CD4-positive, alpha-beta T cell treated with Interleukin-4 for 4 hours (primary cell): ENCODE results near the gene S100A1.
A peak's percentile ranks its signal among the peaks of the same experiment; 100 is the strongest.
"Not testable (repeated sequence)": the region's sequence is repeated elsewhere in the genome, so short reads cannot be mapped to it uniquely, and the experiment has no call there.

Source experiments
- DNase-seq: peaks from one replicate; pipeline ENCODE4 v3.0.0-alpha.2; 2020

S100A1 gene

GRCh38 chr1:153658400-153659174 lies 30.4 kb downstream of the S100A1 start, which contains the start of gene SNAPIN:
Gene SNAPIN, plus strand, starts transcription at chr1:153658703. Its CDS starts 41 bp downstream, at chr1:153658744.
- DNase-seq = peak; percentile 88

GRCh38 chr1:153659175-153659534 lies 30.9 kb downstream of the S100A1 start:
- DNase-seq = no peak

GRCh38 chr1:153659656-153660055 lies 31.4 kb downstream of the S100A1 start:
- no peak for DNase-seq

- DNase-seq = no peak
Measured at GRCh38 chr1:153661111-153661708, 33.0 kb downstream of the S100A1 start.

GRCh38 chr1:153662269-153662668 lies 34.0 kb downstream of the S100A1 start:
- DNase-seq = no peak

- DNase-seq = no peak
Measured at GRCh38 chr1:153663211-153663610, 35.0 kb downstream of the S100A1 start.

- DNase-seq = no peak
Measured at GRCh38 chr1:153667439-153667838, 39.2 kb downstream of the S100A1 start.

DNA sequence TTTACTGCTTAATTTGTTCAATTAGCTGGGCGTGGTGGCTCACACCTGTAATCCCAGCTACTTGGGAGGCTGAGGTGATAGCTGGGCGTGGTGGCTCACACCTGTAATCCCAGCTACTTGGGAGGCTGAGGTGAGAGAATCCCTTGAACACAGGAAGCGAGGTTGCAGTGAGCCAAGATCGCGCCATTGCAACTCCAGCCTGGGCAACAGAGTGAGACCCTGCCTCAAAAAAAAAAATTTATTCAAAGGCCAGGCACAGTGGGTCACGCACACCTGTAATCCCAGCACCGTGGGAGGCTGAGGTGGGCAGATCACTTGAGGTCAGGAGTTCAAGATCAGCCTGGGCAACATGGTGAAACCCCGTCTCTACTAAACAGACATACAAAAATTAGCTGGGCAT lies 40.4 kb downstream of the S100A1 start:
- DNase-seq = not testable (repeated sequence)

DNA sequence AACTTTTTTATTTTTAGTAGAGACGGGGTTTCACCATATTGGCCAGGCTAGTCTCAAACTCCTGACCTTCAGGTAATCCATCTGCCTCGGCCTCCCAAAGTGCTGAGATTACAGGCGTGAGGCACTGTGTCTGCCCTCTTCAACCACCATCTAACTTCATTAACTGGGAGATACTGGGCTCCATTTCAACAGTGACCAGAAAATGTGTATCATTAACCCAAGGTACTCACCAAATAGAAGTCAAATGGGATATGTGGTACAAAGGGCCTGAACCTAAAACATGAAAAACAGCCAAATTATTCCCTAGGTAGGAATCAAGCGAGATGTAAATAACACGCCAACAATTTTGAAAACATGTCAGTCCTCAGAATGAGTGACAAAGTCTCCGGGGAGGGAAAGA lies 41.4 kb downstream of the S100A1 start:
- no peak for DNase-seq

GRCh38 chr1:153670257-153670858 lies 42.1 kb downstream of the S100A1 start:
- no peak for DNase-seq

DNA sequence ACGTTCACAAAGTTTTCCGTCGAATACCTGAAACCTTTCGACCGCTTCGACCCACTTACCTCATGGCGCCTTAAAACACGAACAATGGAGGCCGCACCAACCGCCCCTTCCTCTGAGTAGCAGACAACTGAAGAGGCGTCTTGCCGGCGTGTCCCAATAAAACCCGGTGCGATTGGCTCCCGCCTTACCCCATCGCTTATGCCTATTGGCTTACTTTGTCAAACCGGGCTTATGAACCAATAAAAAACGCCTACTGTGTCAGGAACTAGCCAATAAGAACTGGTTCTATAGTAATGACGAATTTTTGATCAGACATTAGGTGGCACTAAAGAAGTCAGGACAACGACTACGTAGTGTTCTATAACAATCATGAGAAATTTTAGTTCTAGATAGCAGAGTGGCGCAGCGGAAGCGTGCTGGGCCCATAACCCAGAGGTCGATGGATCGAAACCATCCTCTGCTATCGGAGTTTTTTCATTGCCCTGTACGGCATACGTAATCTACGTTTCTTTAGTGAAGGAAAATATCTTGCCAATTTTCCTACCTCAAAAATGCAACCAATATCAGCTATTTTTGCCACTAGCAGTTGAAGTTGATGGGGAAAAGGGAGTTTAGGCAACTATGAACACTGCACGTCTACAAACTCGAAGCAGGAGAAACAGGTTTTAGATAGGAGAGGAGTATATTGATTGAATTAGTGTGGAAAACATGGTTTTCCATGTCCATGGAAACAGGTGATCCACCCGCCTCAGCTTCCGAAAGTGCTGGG lies 42.8 kb downstream of the S100A1 start, which contains the start of gene ILF2:
Gene ILF2, minus strand, starts transcription at position 135 of the 769 bp plus-strand sequence. Its CDS starts 71 bp downstream, at position 64.
- DNase-seq = peak; percentile 100

DNA sequence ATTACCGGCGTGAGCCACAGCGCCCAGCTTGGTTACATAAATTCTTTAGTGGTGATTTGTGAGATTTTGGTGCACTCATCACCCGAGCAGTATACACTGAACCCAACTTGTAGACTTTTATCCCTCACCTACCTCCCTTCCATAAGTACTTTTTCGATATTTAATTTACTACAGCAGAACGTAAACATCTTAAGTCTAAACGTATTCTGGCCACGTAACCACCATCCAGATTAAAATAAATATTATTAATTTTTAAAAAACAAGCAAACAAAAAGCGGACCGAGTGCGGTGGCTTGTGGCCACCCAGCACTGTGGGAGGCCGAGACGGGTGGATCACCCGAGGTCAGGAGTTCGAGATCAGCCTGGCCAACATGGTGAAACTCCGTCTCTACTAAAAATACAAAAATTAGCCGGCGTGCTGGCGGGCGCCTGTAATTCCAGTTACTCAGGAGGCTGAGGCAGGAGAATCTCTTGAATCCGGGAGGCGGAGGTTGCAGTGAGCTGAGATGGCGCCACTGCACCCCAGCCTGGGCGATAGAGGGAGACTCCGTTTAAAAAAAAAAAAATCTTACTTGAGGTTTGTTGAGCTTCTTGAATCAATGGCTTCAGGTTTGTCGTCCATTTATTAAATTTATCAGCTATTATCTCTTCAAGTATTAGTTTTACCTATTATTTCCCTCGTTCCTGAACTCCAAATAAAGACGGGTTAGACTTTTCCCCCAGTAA lies 43.6 kb downstream of the S100A1 start:
- DNase-seq = peak; percentile 46

DNA sequence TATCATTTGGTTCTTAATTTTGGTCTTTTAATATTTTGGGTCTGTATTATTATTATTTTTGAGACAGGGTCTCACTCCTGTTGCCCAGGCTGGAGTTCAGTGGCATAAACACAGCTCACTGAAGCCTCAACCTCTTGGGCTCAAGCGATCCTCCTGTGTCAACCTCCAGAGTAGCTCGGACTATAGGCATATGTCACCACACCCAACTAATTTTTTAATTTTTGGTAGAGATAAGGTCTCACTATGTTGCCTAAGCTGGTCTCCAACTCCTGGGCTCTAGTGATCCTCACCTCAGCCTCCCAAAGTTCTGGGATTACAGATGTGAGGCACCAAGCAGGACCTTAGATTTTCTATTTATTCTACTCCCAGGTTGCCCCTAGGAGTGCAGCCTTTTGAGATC lies 45.3 kb downstream of the S100A1 start:
- no peak for DNase-seq

DNA sequence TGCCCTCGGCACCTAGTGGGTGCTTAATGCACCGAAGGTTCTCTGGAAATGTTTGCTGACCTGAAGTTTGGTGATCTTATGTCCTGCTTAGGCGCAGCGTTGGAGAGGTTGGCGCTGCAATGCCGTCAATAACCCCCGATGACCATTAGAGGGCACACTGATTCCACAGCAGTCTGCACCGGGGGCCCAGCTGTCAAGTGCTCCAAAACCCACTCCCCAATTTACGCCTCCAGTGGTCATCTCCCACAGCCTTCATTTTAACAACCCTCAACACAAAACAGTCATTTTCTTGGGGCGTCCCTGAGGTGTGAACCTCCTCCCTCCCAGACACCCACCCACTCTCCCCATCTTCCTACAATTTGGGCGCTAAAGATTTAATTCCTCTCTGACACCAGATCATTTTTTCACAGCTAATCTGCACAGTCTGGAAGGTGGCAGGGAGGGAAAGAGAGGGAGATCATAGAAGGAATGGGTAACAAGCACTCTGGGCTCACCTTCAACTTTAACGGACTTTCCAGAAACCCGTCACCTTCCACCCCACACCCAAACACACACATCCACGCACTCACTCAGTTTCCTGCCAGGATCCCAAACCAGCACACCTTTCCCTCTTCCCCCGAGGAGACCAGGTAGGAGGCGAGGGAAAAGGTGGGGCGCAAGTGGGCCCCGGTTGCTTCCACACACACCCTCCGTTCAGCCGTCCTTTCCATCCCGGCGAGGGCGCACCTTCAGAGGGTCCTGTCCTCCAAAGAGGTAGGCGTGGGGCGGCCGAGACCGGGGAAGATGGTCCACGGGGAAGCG lies 49.7 kb downstream of the S100A1 start:
- DNase-seq = peak; percentile 42

GRCh38 chr1:153678519-153679336 lies 50.5 kb downstream of the S100A1 start, which contains the start of gene NPR1:
Gene NPR1, plus strand, starts transcription at chr1:153678688. Its CDS starts 421 bp downstream, at chr1:153679109.
- no peak for DNase-seq

DNA sequence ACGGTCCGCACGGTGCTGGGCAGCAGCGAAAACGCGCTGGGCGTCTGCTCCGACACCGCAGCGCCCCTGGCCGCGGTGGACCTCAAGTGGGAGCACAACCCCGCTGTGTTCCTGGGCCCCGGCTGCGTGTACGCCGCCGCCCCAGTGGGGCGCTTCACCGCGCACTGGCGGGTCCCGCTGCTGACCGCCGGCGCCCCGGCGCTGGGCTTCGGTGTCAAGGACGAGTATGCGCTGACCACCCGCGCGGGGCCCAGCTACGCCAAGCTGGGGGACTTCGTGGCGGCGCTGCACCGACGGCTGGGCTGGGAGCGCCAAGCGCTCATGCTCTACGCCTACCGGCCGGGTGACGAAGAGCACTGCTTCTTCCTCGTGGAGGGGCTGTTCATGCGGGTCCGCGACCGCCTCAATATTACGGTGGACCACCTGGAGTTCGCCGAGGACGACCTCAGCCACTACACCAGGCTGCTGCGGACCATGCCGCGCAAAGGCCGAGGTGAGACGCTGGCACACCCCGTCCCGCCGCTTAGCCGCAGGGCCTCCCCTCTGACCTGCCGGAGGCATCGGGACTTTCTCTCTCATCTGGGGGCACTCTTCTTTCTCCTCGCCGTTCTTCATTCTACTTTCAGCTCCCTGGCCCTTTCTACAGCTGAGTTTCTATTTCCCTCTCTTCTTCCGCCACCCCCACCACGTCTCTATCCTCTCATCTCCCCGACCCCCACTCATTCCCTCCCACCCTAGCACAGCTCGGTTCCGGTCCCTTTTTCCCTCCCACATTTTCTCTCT lies 51.3 kb downstream of the S100A1 start:
- DNase-seq = no peak

DNA sequence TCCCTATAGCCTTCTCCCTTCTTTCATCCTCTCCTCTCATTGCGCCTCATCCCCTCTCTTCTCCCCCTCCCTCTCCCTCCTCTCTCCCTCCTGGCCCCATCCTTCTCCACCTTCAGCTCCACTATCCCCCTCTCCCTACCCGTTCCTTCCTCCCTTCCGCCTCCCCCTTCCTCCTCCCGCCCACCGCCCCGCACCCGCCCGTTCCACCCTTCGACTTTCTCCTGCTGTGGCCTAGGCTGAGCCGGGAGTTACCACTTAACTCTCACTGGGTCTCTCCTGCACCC lies 51.8 kb downstream of the S100A1 start:
- no peak for DNase-seq
